Caco-2 (cell line): ENCODE results near the gene MAK. TPM values are rescaled to one million over a fixed set of nuclear protein-coding genes. Genes with fewer than 3 reads are reported as not detected.

Experiments used
- BruUV-seq: library from RNA; stranded (reverse); fragments of 400-500 nt; replicated peaks from 2 replicates; lab custom pipeline; 2021; lab: Mats Ljungman, UMichigan
- CTCF ChIA-PET: fragments of 300-600 bp; sonication (Branson Sonifier 250); formaldehyde crosslinking; loops from one replicate; lab custom pipeline; 2022; ENCODE audit warnings: antibody characterized with exemption; lab: Charles Lee
- POLR2A ChIA-PET: fragments of 300-600 bp; sonication (Branson Sonifier 250); formaldehyde crosslinking; loops from one replicate; lab custom pipeline; 2022; ENCODE audit warnings: antibody characterized with exemption; lab: Charles Lee
- DNase-seq, 2 experiments: peaks; one replicate each; pipeline versions ENCODE4 v3.0.0 to v3.0.0-alpha.2; 2020 to 2022
- H3K27me3 ChIP-seq: replicated peaks from 2 replicates; pipeline ENCODE4 v1.6.0; 2011; ENCODE audit warnings: low read length; ENCODE audit not compliant: control insufficient read depth, insufficient read depth
- H3K36me3 ChIP-seq: 2 replicates; pipeline ENCODE4 v1.5.1; 2011; ENCODE audit warnings: low read length; ENCODE audit not compliant: control insufficient read depth, insufficient read depth
- H3K4me1 ChIP-seq: fragments of 250-450 bp; sonication (Bioruptor Pico); 2 replicates; pipeline ENCODE4 v1.5.1; 2020; ENCODE audit warnings: mild to moderate bottlenecking
- H3K4me3 ChIP-seq: 2 replicates; pipeline ENCODE4 v1.5.1; 2011; ENCODE audit warnings: low read depth, mild to moderate bottlenecking, control low read depth, low read length
- H3K9me3 ChIP-seq: fragments of 250-450 bp; sonication (Bioruptor Pico); 2 replicates; pipeline ENCODE4 v1.5.1; 2020; ENCODE audit warnings: mild to moderate bottlenecking, moderate library complexity
- H3K27ac Mint-ChIP-seq: one replicate; pipeline ENCODE4 v1.8.0; 2022; ENCODE audit warnings: mixed read lengths; ENCODE audit not compliant: unreplicated experiment
- H3K27me3 Mint-ChIP-seq: one replicate; pipeline ENCODE4 v1.8.0; 2022; ENCODE audit warnings: mixed read lengths; ENCODE audit not compliant: insufficient read depth, unreplicated experiment
- H3K36me3 Mint-ChIP-seq: one replicate; pipeline ENCODE4 v1.8.0; 2022; ENCODE audit warnings: mild to moderate bottlenecking, mixed read lengths; ENCODE audit not compliant: insufficient read depth, unreplicated experiment
- H3K4me1 Mint-ChIP-seq: one replicate; pipeline ENCODE4 v1.8.0; 2022; ENCODE audit warnings: low read depth, mixed read lengths; ENCODE audit not compliant: unreplicated experiment
- H3K4me3 Mint-ChIP-seq: one replicate; pipeline ENCODE4 v1.8.0; 2022; ENCODE audit warnings: mild to moderate bottlenecking, moderate library complexity, mixed read lengths; ENCODE audit not compliant: unreplicated experiment
- H3K9me3 Mint-ChIP-seq: one replicate; pipeline ENCODE4 v1.8.0; 2022; ENCODE audit warnings: mixed read lengths; ENCODE audit not compliant: unreplicated experiment
- intact Hi-C: fragments of 100-400 bp; cut with micrococcal nuclease; formaldehyde crosslinking; loops from one replicate; pipeline ENCODE4 v1.10.0; 2022; ENCODE audit not compliant: unreplicated experiment
- total RNA-seq: library from RNA; stranded (reverse); gene quantifications from 2 replicates; pipeline ENCODE4 v1.2.3, GENCODE V29; 2022
- TF ChIP-seq, protein P1 (sequence below), 2 experiments: fragments of 200-600 bp in 1 of 2; IDR thresholded peaks; 1 replicate in 1 of 2; 2 replicates in 1 of 2; pipeline versions ENCODE4 v1.5.1 to v1.8.0; 2011 to 2022; ENCODE audit warnings: antibody characterized with exemption in 1 of 2, control low read depth in 1 of 2, inconsistent platforms in 1 of 2, low read depth in 1 of 2, low read length in 1 of 2, mild to moderate bottlenecking in 1 of 2, moderate library complexity in 1 of 2; ENCODE audit not compliant: insufficient read depth in 1 of 2, severe bottlenecking in 1 of 2, unreplicated experiment in 1 of 2

The MAK gene
- total RNA-seq, 1 experiment from 2014 or later, result 0.16 TPM

DNA sequence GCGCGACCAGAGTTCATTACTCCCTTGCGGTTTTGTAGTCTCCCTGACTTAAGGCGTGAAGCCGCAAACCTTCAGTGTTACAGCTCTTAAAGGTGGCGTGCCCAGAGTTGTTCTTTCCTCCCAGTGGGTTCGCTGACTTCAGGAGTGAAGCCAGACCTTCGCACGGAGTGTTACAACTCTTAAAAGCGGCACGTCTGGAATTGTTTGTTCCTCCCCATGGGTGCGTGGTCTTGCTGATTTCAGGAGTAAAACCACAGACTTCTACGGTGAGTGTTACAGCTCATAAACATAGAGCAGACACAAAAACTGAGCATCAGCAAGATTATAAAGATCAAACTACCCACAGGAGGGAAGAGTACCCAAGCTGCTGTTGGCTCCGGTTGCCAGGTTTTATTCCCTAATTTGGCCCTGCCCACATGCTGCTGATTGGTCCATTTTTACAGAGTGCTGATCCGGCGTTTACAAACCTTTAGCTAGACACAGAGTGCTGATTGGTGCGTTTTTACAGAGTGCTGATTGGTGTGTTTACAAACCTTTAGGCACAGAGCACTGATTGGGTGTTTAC lies 105.1 kb downstream of the MAK start:
- Mint-ChIP-seq H3K4me3 (peak overlapping the region; percentile 15), H3K27me3 (no peaks in the 10 kb centered on the region), H3K27ac (peak overlapping the region; percentile 66), H3K9me3 (no peaks in the 10 kb centered on the region), H3K4me1 (peaks cover 13% of the 10 kb centered on the region), H3K36me3 (peaks cover 36% of the 10 kb centered on the region)
- CTCF ChIA-PET, result no interaction called here
- TF ChIP-seq, protein P1, sequence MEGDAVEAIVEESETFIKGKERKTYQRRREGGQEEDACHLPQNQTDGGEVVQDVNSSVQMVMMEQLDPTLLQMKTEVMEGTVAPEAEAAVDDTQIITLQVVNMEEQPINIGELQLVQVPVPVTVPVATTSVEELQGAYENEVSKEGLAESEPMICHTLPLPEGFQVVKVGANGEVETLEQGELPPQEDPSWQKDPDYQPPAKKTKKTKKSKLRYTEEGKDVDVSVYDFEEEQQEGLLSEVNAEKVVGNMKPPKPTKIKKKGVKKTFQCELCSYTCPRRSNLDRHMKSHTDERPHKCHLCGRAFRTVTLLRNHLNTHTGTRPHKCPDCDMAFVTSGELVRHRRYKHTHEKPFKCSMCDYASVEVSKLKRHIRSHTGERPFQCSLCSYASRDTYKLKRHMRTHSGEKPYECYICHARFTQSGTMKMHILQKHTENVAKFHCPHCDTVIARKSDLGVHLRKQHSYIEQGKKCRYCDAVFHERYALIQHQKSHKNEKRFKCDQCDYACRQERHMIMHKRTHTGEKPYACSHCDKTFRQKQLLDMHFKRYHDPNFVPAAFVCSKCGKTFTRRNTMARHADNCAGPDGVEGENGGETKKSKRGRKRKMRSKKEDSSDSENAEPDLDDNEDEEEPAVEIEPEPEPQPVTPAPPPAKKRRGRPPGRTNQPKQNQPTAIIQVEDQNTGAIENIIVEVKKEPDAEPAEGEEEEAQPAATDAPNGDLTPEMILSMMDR (IDR thresholded peaks at IDR 0.05; ENCODE audit: insufficient read depth in 1 of 2, low read depth in 1 of 2, low read length in 1 of 2, severe bottlenecking in 1 of 2, unreplicated experiment in 1 of 2), result no peak
- no TSS peak for BruUV-seq
- H3K27me3 ChIP-seq, result no peaks in the 10 kb centered on the region
- peaks cover 25% of the 10 kb centered on the region for H3K4me1 ChIP-seq
- H3K4me3 ChIP-seq, result no peak overlapping the region
- DNase-seq, result no peak
- POLR2A ChIA-PET, result interaction anchor here (0.6 kb wide), 2 partner anchors 10 to 18 kb away, joined by 3 read pairs; partner anchors contain the start of gene TMEM14C
- H3K9me3 ChIP-seq, result no peaks in the 10 kb centered on the region
- intact Hi-C loops, result no loop called here
- H3K36me3 ChIP-seq, result no peaks in the 10 kb centered on the region

DNA sequence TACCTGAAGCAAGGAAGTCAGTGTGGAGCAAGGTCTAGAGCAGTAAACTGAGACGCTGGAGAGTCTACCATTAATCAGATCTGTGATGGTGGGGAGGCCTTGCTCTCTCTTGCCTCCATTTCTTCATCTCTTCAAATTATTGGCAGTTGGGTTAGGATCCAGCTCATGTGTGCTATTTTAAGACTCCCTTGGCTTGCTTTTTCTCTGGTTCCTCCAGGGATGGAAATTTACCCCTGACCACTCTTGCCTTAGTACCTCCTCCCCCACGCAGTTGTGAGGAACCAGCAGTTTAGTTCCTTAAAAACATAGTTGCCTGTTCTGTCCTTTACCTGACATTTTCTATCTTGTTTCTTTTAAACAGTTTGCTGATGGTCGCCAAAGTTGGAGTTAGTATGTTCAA lies 108.1 kb downstream of the MAK start:
- no peaks in the 10 kb centered on the region for H3K9me3 ChIP-seq
- no TSS peak for BruUV-seq
- Mint-ChIP-seq H3K4me3 (no peak overlapping the region), H3K9me3 (no peaks in the 10 kb centered on the region), H3K27me3 (no peaks in the 10 kb centered on the region), H3K27ac (no peak overlapping the region), H3K36me3 (peaks cover 49% of the 10 kb centered on the region), H3K4me1 (peaks cover 14% of the 10 kb centered on the region)
- intact Hi-C loops, result no loop called here
- ChIA-PET POLR2A (no interaction called here), CTCF (no interaction called here)
- no peak for DNase-seq
- H3K4me1 ChIP-seq, result peaks cover 19% of the 10 kb centered on the region
- TF ChIP-seq, protein P1 (IDR thresholded peaks at IDR 0.05; ENCODE audit: insufficient read depth in 1 of 2, low read depth in 1 of 2, low read length in 1 of 2, severe bottlenecking in 1 of 2, unreplicated experiment in 1 of 2), result no peak
- no peak overlapping the region for H3K4me3 ChIP-seq
- H3K36me3 ChIP-seq, result peaks cover 4% of the 10 kb centered on the region
- H3K27me3 ChIP-seq, result no peaks in the 10 kb centered on the region

DNA sequence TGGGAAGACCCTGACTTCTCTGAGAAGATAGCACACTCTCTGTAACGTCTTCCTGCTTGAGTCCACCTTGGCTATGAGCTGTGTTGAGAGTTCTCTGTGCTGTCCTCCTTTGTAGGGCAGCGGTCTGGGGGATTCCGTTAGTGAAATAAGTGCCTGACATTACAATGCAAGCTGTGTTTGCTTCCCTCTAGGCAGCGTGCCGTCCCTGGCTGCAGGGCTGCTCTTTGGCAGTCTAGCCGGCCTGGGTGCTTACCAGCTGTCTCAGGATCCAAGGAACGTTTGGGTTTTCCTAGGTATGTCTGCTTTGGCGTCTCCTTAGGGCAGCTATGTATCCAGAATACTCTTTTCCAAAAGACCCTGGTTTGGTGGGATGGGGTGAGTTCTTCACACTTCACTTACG lies 112.6 kb downstream of the MAK start:
- no peaks in the 10 kb centered on the region for H3K9me3 Mint-ChIP-seq
- CTCF ChIA-PET, result no interaction called here
- H3K36me3 ChIP-seq, result peaks cover 4% of the 10 kb centered on the region
- no TSS peak for BruUV-seq
- intact Hi-C loops, result no loop called here
- peaks cover 6% of the 10 kb centered on the region for H3K4me1 ChIP-seq
- H3K27me3 Mint-ChIP-seq, result no peaks in the 10 kb centered on the region
- DNase-seq, result no peak
- H3K4me1 Mint-ChIP-seq, result peaks cover 15% of the 10 kb centered on the region
- no peaks in the 10 kb centered on the region for H3K27me3 ChIP-seq
- peak overlapping the region; percentile 53 for H3K4me3 Mint-ChIP-seq
- H3K27ac Mint-ChIP-seq, result peak overlapping the region; percentile 63
- TF ChIP-seq, protein P1 (IDR thresholded peaks at IDR 0.05; ENCODE audit: insufficient read depth in 1 of 2, low read depth in 1 of 2, low read length in 1 of 2, severe bottlenecking in 1 of 2, unreplicated experiment in 1 of 2), result no peak
- POLR2A ChIA-PET, result no interaction called here
- H3K36me3 Mint-ChIP-seq, result peaks cover 50% of the 10 kb centered on the region
- no peaks in the 10 kb centered on the region for H3K9me3 ChIP-seq
- H3K4me3 ChIP-seq, result no peak overlapping the region
